Left lobe of liver (tissue), 2 donors: ENCODE data around the gene KRTAP5-5. TPM values are rescaled to one million over a fixed set of nuclear protein-coding genes. Genes with fewer than 3 reads are reported as not detected.
"Not testable (repeated sequence)": the region's sequence is repeated elsewhere in the genome, so short reads cannot be mapped to it uniquely, and the experiment has no call there.

Experiments
- ATAC-seq: fragments of 200-7000 bp; cut with Tn5 transposase; one replicate; pipeline ENCODE4 v1.9.1; 2020; ENCODE audit warnings: mild to moderate bottlenecking, moderate library complexity
- DNase-seq: peaks from one replicate; pipeline ENCODE4 v3.0.0-alpha.2; 2020; ENCODE audit warnings: low spot score
- total RNA-seq: library from RNA; stranded (reverse); gene quantifications from one replicate; pipeline ENCODE4 v1.2.1, GENCODE V29; 2021
- donor health status: DM: no; HTN: no; CAD: no; lungs with moderate emphysema.
- donor health status: DM: no; HTN: yes; CAD: no.

Gene KRTAP5-5
- total RNA-seq, 1 donor from 2014 or later = not detected

- ATAC-seq = peak; percentile 71
Observed at GRCh38 chr11:1654388-1655167, 25.0 kb downstream of the KRTAP5-5 start.

GRCh38 chr11:1655168-1656060, 25.8 kb downstream of the KRTAP5-5 start:
- no peak for DNase-seq
- ATAC-seq = peak; percentile 4

More at GRCh38 chr11:1654388-1655167, 25.0 kb downstream of the KRTAP5-5 start:
- DNase-seq = peak; percentile 82

- no peak for ATAC-seq
- DNase-seq = no peak
Observed at GRCh38 chr11:1656061-1656441, 26.5 kb downstream of the KRTAP5-5 start.

GRCh38 chr11:1656670-1657069, 27.1 kb downstream of the KRTAP5-5 start:
- ATAC-seq (no peak), DNase-seq (no peak)

GRCh38 chr11:1659506-1659905, 29.9 kb downstream of the KRTAP5-5 start:
- ATAC-seq (no peak), DNase-seq (no peak)

GRCh38 chr11:1660111-1660867, 30.7 kb downstream of the KRTAP5-5 start:
- ATAC-seq (no peak), DNase-seq (no peak)

GRCh38 chr11:1661454-1662269, 32.1 kb downstream of the KRTAP5-5 start:
- ATAC-seq (peak; percentile 62), DNase-seq (peak; percentile 90)

- not testable (repeated sequence) for DNase-seq
- peak; percentile 12 for ATAC-seq
Observed at GRCh38 chr11:1662699-1663283, 33.2 kb downstream of the KRTAP5-5 start.

GRCh38 chr11:1665313-1665712, 35.7 kb downstream of the KRTAP5-5 start:
- DNase-seq = peak; percentile 84
- ATAC-seq = peak; percentile 45

GRCh38 chr11:1667121-1667850, 37.7 kb downstream of the KRTAP5-5 start:
- DNase-seq (no peak), ATAC-seq (peak; percentile 28)

GRCh38 chr11:1667906-1668305, 38.3 kb downstream of the KRTAP5-5 start:
- peak; percentile 33 for ATAC-seq
- no peak for DNase-seq

GRCh38 chr11:1668911-1669473, 39.4 kb downstream of the KRTAP5-5 start:
- no peak for DNase-seq

GRCh38 chr11:1669546-1670218, 40.1 kb downstream of the KRTAP5-5 start:
- no peak for ATAC-seq
- no peak for DNase-seq

More at GRCh38 chr11:1668911-1669473, 39.4 kb downstream of the KRTAP5-5 start:
- ATAC-seq = no peak

GRCh38 chr11:1670457-1670856, 40.9 kb downstream of the KRTAP5-5 start:
- not testable (repeated sequence) for DNase-seq, ATAC-seq

GRCh38 chr11:1670905-1671371, 41.4 kb downstream of the KRTAP5-5 start:
- no peak for DNase-seq
- ATAC-seq = peak; percentile 3

GRCh38 chr11:1671658-1672057, 42.1 kb downstream of the KRTAP5-5 start:
- DNase-seq (no peak), ATAC-seq (no peak)

- peak; percentile 42 for ATAC-seq
- peak; percentile 68 for DNase-seq
Observed at GRCh38 chr11:1672613-1673350, 43.2 kb downstream of the KRTAP5-5 start.
